Mesenchymal stem cell (in vitro differentiated cells and primary cell): ENCODE measurements around the gene MMP2.

Source experiments
- DNase-seq: peaks from one replicate; pipeline ENCODE4 v3.0.0-alpha.2; 2013
- H2AFZ ChIP-seq: one replicate; pipeline ENCODE4 v1.6.1; 2013; ENCODE audit warnings: low read depth, mild to moderate bottlenecking, control low read depth, inconsistent platforms, low read length, moderate library complexity
- H2AK5ac ChIP-seq: 2 replicates; pipeline ENCODE4 v1.6.1; 2013; ENCODE audit warnings: low read length, moderate library complexity, mild to moderate bottlenecking, inconsistent platforms; ENCODE audit not compliant: severe bottlenecking
- H2BK120ac ChIP-seq: one replicate; pipeline ENCODE4 v1.6.1; 2013; ENCODE audit warnings: low read depth, mild to moderate bottlenecking, inconsistent platforms, low read length, moderate library complexity
- H2BK12ac ChIP-seq, 2 experiments: one replicate each; pipeline ENCODE4 v1.6.1; 2013; ENCODE audit warnings: inconsistent platforms in 2 of 2, low read length in 2 of 2, mild to moderate bottlenecking in 2 of 2, moderate library complexity in 2 of 2, control low read depth in 1 of 2
- H2BK15ac ChIP-seq: one replicate; pipeline ENCODE4 v1.6.1; 2013; ENCODE audit warnings: mild to moderate bottlenecking, low read depth, inconsistent platforms; ENCODE audit not compliant: poor library complexity, severe bottlenecking
- H2BK5ac ChIP-seq: 2 replicates; pipeline ENCODE4 v1.6.1; 2013; ENCODE audit warnings: low read depth, mild to moderate bottlenecking, low read length, control low read depth, inconsistent platforms; ENCODE audit not compliant: poor library complexity, severe bottlenecking
- H3K14ac ChIP-seq, 2 experiments: one replicate each; pipeline ENCODE4 v1.6.1; 2013; ENCODE audit warnings: inconsistent platforms in 2 of 2, low read length in 2 of 2, control low read depth in 1 of 2, mild to moderate bottlenecking in 1 of 2, moderate library complexity in 1 of 2
- H3K18ac ChIP-seq, 2 experiments: one replicate each; pipeline ENCODE4 v1.6.1; 2013; ENCODE audit warnings: inconsistent platforms in 2 of 2, low read length in 2 of 2, control low read depth in 1 of 2, low read depth in 1 of 2, mild to moderate bottlenecking in 1 of 2
- H3K23ac ChIP-seq, 2 experiments: one replicate each; pipeline ENCODE4 v1.6.1; 2013; ENCODE audit warnings: inconsistent platforms in 2 of 2, low read length in 2 of 2, mild to moderate bottlenecking in 2 of 2, moderate library complexity in 2 of 2, control low read depth in 1 of 2
- H3K27ac ChIP-seq: 2 replicates; pipeline ENCODE4 v1.5.1; 2013; ENCODE audit warnings: mild to moderate bottlenecking, moderate library complexity, low read length, control low read depth, inconsistent platforms; ENCODE audit not compliant: poor library complexity, severe bottlenecking
- H3K27me3 ChIP-seq, 2 experiments: 2 replicates each; pipeline versions ENCODE4 v1.6.1 to v1.7.0; 2013; ENCODE audit warnings: low read length in 2 of 2, mild to moderate bottlenecking in 2 of 2, moderate library complexity in 2 of 2, control low read depth in 1 of 2, inconsistent platforms in 1 of 2; ENCODE audit not compliant: control insufficient read depth in 1 of 2, insufficient read depth in 1 of 2
- H3K36me3 ChIP-seq, 2 experiments: 2 replicates each; pipeline versions ENCODE4 v1.6.1 to v1.7.0; 2013; ENCODE audit warnings: low read length in 2 of 2, control low read depth in 1 of 2, inconsistent platforms in 1 of 2, low read depth in 1 of 2, mild to moderate bottlenecking in 1 of 2; ENCODE audit not compliant: insufficient read depth in 2 of 2, control insufficient read depth in 1 of 2
- H3K4ac ChIP-seq, 2 experiments: one replicate each; pipeline ENCODE4 v1.6.1; 2013; ENCODE audit warnings: inconsistent platforms in 2 of 2, low read length in 2 of 2, mild to moderate bottlenecking in 2 of 2, moderate library complexity in 2 of 2, control low read depth in 1 of 2, low read depth in 1 of 2
- H3K4me1 ChIP-seq: 2 replicates; pipeline ENCODE4 v1.6.1; 2013; ENCODE audit warnings: low read depth, low read length, control low read depth; ENCODE audit not compliant: control insufficient read depth, insufficient read depth
- H3K4me2 ChIP-seq: 2 replicates; pipeline ENCODE4 v1.6.1; 2013; ENCODE audit warnings: low read length, mild to moderate bottlenecking, inconsistent platforms; ENCODE audit not compliant: poor library complexity, severe bottlenecking
- H3K4me3 ChIP-seq, 2 experiments: 2 replicates each; pipeline versions ENCODE4 v1.5.1 to v1.7.0; 2013; ENCODE audit warnings: low read length in 2 of 2, mild to moderate bottlenecking in 2 of 2, control low read depth in 1 of 2, low read depth in 1 of 2; ENCODE audit not compliant: insufficient read depth in 1 of 2
- H3K79me1 ChIP-seq: replicated peaks from 2 replicates; pipeline ENCODE4 v1.6.1; 2013; ENCODE audit warnings: mild to moderate bottlenecking, control low read depth, low read length, inconsistent platforms; ENCODE audit not compliant: poor library complexity, severe bottlenecking
- H3K9ac ChIP-seq: 2 replicates; pipeline ENCODE4 v1.7.0; 2013; ENCODE audit warnings: mild to moderate bottlenecking, low read length, moderate library complexity
- H3K9me3 ChIP-seq: 2 replicates; pipeline ENCODE4 v1.7.0; 2013; ENCODE audit warnings: mild to moderate bottlenecking, low read length; ENCODE audit not compliant: control insufficient read depth
- H4K8ac ChIP-seq: one replicate; pipeline ENCODE4 v1.6.1; 2013; ENCODE audit warnings: inconsistent platforms, mild to moderate bottlenecking, low read length, moderate library complexity
- H4K91ac ChIP-seq: one replicate; pipeline ENCODE4 v1.6.1; 2013; ENCODE audit warnings: mild to moderate bottlenecking, low read length, inconsistent platforms
- WGBS: methylation state at CpG from one replicate; pipeline ENCODE4 v1.1.7; 2013; ENCODE audit warnings: mixed read lengths; 5-methylcytosine and 5-hydroxymethylcytosine counted together

MMP2 gene

DNA sequence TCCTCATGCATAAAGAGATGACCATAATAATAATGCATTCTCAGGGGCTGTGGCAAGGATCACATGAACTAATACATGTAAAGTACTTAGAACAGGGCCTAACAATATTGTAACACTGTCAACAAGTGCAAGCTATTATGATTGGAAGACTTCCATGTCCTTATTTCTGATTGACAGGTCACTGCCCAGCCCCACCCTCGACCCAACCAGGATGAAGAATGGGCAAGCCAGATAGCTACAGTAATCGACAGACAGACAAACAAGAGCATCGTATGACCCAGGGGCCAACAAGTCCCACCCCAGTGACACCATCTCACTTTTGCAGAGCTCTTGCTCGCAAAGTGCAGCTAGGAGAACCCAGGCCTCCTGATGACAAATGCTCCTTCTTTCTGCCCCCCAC is 14.6 kb upstream of the MMP2 start:
- Histone ChIP-seq H2BK120ac (no peak overlapping the region), H3K36me3 (no peaks in the 10 kb centered on the region), H3K18ac (no peak overlapping the region), H3K79me1 (no peaks in the 10 kb centered on the region), H2BK12ac (no peak overlapping the region), H4K8ac (no peak overlapping the region), H3K4me2 (no peak overlapping the region), H3K14ac (no peak overlapping the region), H3K4ac (no peak overlapping the region), H3K27ac (no peak overlapping the region), H3K27me3 (peaks cover 0 to 21% of the 10 kb centered on the region in 2 experiments), H3K9ac (no peak overlapping the region), H2AK5ac (no peak overlapping the region), H4K91ac (no peak overlapping the region), H2BK15ac (no peak overlapping the region), H3K23ac (no peak overlapping the region), H2AFZ (no peak overlapping the region), H2BK5ac (no peak overlapping the region), H3K4me1 (peaks cover 2% of the 10 kb centered on the region), H3K4me3 (no peak overlapping the region), H3K9me3 (no peaks in the 10 kb centered on the region)
- WGBS, result 70% methylated on average over 4 of the region's 4 CpGs
- no peak for DNase-seq

- no peak overlapping the region for H3K4me2 ChIP-seq
- H3K9ac ChIP-seq, result peak overlapping the region; percentile 49
- H2BK5ac ChIP-seq, result no peak overlapping the region
- H2AFZ ChIP-seq, result no peak overlapping the region
- no peak overlapping the region for H4K8ac ChIP-seq
- H3K23ac ChIP-seq, result no peak overlapping the region
- WGBS, result 36% methylated on average over 19 of the region's 19 CpGs
- H2BK15ac ChIP-seq, result no peak overlapping the region
- no peaks in the 10 kb centered on the region for H3K9me3 ChIP-seq
- no peak overlapping the region for H3K27ac ChIP-seq
- peaks cover 0 to 14% of the 10 kb centered on the region in 2 experiments for H3K27me3 ChIP-seq
- no peak overlapping the region for H3K14ac ChIP-seq
- H2BK12ac ChIP-seq, result no peak overlapping the region
- no peak overlapping the region for H3K4ac ChIP-seq
- no peaks in the 10 kb centered on the region for H3K79me1 ChIP-seq
- DNase-seq, result peak; percentile 79
- H3K18ac ChIP-seq, result no peak overlapping the region
- H2BK120ac ChIP-seq, result no peak overlapping the region
- H3K4me1 ChIP-seq, result peaks cover 4% of the 10 kb centered on the region
- H4K91ac ChIP-seq, result no peak overlapping the region
- H3K36me3 ChIP-seq, result no peaks in the 10 kb centered on the region
- H2AK5ac ChIP-seq, result no peak overlapping the region
- peak overlapping the region in 1 of 2 experiments; percentile 45 for H3K4me3 ChIP-seq
Measured at GRCh38 chr16:55465077-55465896, 13.7 kb upstream of the MMP2 start.

- no peak overlapping the region for H4K8ac ChIP-seq
- no peak overlapping the region for H2BK120ac ChIP-seq
- no peak overlapping the region for H3K27ac ChIP-seq
- H3K9me3 ChIP-seq, result no peaks in the 10 kb centered on the region
- WGBS, result 97% methylated on average over 4 of the region's 4 CpGs
- H2AFZ ChIP-seq, result no peak overlapping the region
- no peak overlapping the region for H2BK12ac ChIP-seq
- H3K4me2 ChIP-seq, result no peak overlapping the region
- no peak overlapping the region for H3K4me3 ChIP-seq
- peaks cover 13% of the 10 kb centered on the region for H3K4me1 ChIP-seq
- no peaks in the 10 kb centered on the region for H3K36me3 ChIP-seq
- no peak overlapping the region for H2AK5ac ChIP-seq
- no peak overlapping the region for H2BK15ac ChIP-seq
- H3K18ac ChIP-seq, result no peak overlapping the region
- no peak overlapping the region for H3K23ac ChIP-seq
- no peak overlapping the region for H2BK5ac ChIP-seq
- DNase-seq, result no peak
- no peak overlapping the region for H3K14ac ChIP-seq
- no peaks in the 10 kb centered on the region for H3K79me1 ChIP-seq
- no peak overlapping the region for H3K4ac ChIP-seq
- H3K27me3 ChIP-seq, result peaks cover 0 to 5% of the 10 kb centered on the region in 2 experiments
- H4K91ac ChIP-seq, result no peak overlapping the region
- H3K9ac ChIP-seq, result no peak overlapping the region
Measured at GRCh38 chr16:55466209-55466608, 12.8 kb upstream of the MMP2 start.

DNA sequence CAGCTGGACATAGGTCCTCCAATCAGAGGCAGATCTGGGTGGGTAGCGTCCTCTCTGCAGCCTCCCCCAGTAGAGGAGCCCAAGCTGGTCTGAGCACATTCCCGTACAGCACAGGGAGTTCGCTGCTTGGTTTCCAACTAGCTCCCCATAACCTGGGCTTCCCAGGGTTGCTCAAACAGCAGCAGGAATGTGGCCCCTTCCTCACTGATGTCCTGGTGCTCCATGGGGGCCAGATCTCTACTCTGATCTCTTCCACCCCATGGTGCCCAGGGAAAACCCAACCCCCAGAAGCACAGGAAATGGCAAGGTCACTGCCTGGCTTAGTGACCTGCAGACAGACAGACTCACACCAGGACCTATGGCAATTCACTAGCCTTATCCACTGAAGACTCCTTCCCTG is 11.1 kb upstream of the MMP2 start:
- Histone ChIP-seq H2AK5ac (no peak overlapping the region), H4K91ac (no peak overlapping the region), H3K9me3 (no peaks in the 10 kb centered on the region), H3K4me1 (peaks cover 15% of the 10 kb centered on the region), H2BK15ac (no peak overlapping the region), H3K14ac (no peak overlapping the region), H3K27me3 (no peaks in the 10 kb centered on the region), H2AFZ (no peak overlapping the region), H3K23ac (no peak overlapping the region), H3K4ac (no peak overlapping the region), H3K4me2 (no peak overlapping the region), H3K36me3 (no peaks in the 10 kb centered on the region), H3K9ac (no peak overlapping the region), H2BK5ac (no peak overlapping the region), H3K18ac (no peak overlapping the region), H4K8ac (no peak overlapping the region), H3K79me1 (no peaks in the 10 kb centered on the region), H2BK120ac (no peak overlapping the region), H3K4me3 (no peak overlapping the region), H2BK12ac (no peak overlapping the region), H3K27ac (no peak overlapping the region)
- no peak for DNase-seq
- 92% methylated on average over 3 of the region's 3 CpGs for WGBS
